ENCODE data around the gene FHOD1.
A peak's percentile ranks its signal among the peaks of the same experiment; 100 is the strongest.

FHOD1 gene

DNA sequence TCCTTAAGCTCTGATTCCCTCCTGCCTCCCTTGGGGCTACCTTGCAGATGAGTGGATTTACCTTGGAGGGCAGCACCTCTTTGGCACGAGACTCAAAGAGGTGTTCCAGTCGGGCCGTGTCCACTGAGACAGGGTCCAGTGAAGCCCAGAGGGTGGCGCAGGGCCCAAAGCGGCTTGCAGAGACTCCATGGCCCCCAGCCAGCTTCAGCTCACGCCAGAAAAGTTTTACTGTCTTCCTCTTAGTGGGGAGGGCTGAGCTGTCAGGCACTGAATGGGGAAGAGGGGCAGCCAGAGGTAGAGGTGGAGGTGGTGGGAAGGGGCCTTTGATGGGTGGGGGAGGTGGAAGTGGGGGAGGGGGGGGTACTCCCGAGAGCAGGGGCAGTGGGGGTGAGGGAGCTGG lies 13.7 kb downstream of the FHOD1 start:
- H3K4me3 ChIP-seq (ENCODE audit: low read length), result no peak overlapping the region
- no peak for TF ChIP-seq CTCF (IDR thresholded peaks at IDR 0.05; ENCODE audit: insufficient read depth, low read depth, low read length, missing control alignments)
- DNase-seq (ENCODE audit: low read depth), result no peak

DNA sequence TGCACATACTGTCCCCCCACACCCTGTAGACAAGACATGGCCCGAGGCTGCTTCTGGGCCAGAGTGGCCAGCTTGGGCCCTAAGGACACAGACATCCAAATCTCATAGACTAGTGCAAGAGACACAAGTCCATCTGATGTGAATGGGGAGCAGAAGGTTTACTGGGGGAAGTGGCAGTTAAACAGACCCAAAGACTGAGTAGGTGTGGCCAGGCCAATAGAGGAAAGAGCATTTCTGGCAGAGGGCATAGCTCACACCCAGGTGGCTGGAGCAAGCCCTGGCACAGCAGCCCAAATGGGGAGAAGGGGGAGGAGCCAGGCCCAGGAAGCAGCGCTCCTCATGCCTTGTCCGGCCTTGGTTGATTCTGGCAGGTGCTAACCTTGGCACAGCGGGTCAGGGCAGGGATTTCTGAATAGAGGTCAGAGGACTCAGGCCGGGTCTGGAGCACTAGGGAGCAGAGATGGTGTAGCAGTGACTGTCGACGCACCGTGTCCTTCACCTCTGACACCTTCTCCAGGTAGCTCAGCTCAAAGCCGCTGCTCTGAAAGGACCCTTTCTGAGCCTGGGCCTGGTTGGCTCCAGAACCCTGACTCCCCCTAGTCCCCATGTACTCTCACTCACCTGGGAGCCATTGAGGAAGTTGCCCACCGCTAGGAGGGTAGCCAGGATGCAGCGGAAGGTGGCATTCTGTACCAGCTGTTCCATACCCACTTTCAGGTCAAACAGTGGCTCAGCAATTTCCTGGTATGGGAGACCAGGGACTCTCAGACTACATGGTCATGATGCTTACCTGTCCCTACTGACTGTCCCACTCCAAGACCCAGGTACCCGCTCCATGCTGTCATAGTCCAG lies 16.2 kb downstream of the FHOD1 start:
- TF ChIP-seq CTCF (IDR thresholded peaks at IDR 0.05; ENCODE audit: insufficient read depth, low read depth, low read length, missing control alignments), result no peak
- no peak for DNase-seq (ENCODE audit: low read depth)
- H3K4me3 ChIP-seq (ENCODE audit: low read length), result no peak overlapping the region

GRCh38 chr16:67229906-67230808 lies 17.1 kb downstream of the FHOD1 start:
- H3K4me3 ChIP-seq (ENCODE audit: low read length), result no peak overlapping the region
- DNase-seq (ENCODE audit: low read depth), result no peak
- TF ChIP-seq CTCF (IDR thresholded peaks at IDR 0.05; ENCODE audit: insufficient read depth, low read depth, low read length, missing control alignments), result no peak

DNA sequence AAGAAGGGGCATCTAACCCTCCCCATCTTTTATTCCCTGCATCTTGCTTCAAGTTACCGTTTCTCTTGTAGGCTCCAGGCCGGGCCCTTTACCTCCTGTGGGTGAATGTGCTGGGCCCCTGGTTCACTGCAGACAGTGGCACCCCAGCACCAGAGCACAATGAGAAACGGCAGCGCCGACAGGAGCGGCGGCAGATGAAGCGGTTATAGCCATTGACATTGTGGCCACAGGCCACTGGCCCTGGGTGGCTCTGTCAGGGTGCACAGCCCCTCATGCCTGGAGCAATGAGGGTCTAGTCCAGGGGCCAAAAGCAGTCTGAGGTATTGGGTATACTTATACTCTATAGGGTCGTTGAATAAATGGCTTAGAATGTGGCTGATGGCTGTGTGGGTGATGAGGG lies 18.4 kb downstream of the FHOD1 start:
- no peak overlapping the region for H3K4me3 ChIP-seq (ENCODE audit: low read length)
- no peak for TF ChIP-seq CTCF (IDR thresholded peaks at IDR 0.05; ENCODE audit: insufficient read depth, low read depth, low read length, missing control alignments)
- DNase-seq (ENCODE audit: low read depth), result no peak

GRCh38 chr16:67228034-67228785 lies 19.1 kb downstream of the FHOD1 start:
- peak overlapping the region; percentile 100 for H3K4me3 ChIP-seq (ENCODE audit: low read length)
- no peak for TF ChIP-seq CTCF (IDR thresholded peaks at IDR 0.05; ENCODE audit: insufficient read depth, low read depth, low read length, missing control alignments)
- DNase-seq (ENCODE audit: low read depth), result no peak

DNA sequence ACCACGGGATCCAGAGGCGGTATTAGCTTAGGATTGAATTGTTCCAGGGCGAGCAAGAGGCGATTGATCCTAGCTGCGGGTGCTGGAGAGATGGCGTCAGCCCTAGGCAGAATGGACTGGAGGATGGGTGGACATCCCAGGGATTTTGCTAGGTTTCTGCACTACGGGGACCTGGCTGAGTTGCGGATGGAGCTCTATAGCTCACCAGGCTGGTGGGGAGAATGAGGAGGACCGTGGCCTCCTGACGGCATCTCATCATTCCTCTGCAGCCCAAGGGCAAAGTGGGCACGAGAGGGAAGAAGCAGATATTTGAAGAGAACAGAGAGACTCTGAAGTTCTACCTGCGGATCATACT lies 19.7 kb downstream of the FHOD1 start:
- no peak for TF ChIP-seq CTCF (IDR thresholded peaks at IDR 0.05; ENCODE audit: insufficient read depth, low read depth, low read length, missing control alignments)
- DNase-seq (ENCODE audit: low read depth), result no peak
- peak overlapping the region; percentile 100 for H3K4me3 ChIP-seq (ENCODE audit: low read length)

Data from epithelial cell of esophagus (primary cell).